ENCODE results near the gene UPK2. TPM values are rescaled to one million over a fixed set of nuclear protein-coding genes. Genes with fewer than 3 reads are reported as not detected.

UPK2 gene
- total and polyA plus RNA-seq, 2 of the 13 experiments (the other 11 are each of a cell fraction or from before 2014, with no cell fraction given): not detected

GRCh38 chr11:118924591-118925585 lies 31.2 kb upstream of the UPK2 start (continued):
- TF ChIP-seq PBX2 (CRISPR knock-in tag; IDR thresholded peaks at IDR 0.05): no peak
- TF ChIP-seq ZBTB7A (CRISPR knock-in tag; IDR thresholded peaks at IDR 0.05): peak; percentile 84
- TF ChIP-seq FOXK1 (CRISPR knock-in tag; IDR thresholded peaks at IDR 0.05; ENCODE audit: borderline replicate concordance, low read depth): no peak
- TF ChIP-seq, protein P1, sequence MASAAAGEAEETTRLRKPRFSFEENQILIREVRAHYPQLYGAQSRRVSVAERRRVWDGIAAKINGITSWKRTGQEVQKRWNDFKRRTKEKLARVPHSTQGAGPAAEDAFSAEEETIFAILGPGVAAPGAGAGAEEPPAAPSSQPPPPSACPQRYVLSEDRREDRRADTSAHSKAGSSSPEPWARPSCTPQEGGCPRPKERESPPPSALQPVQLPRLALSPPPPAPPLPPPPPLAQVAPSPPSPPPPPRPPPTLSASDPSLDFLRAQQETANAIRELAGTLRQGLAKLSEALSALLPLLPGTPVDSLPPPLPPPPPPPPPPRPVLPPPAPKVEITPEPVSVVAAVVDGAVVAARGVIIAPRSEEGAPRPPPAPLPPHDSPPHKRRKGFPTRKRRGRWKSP (CRISPR knock-in tag; IDR thresholded peaks at IDR 0.05): no peak
- TF ChIP-seq ARNT2 (CRISPR knock-in tag; IDR thresholded peaks at IDR 0.05; ENCODE audit: low read depth): 0 out of 2 replicates have a peak, but pooled peaks have one; percentile 23
- TF ChIP-seq RNF2 (conservative IDR thresholded peaks at IDR 0.05; ENCODE audit: low read depth): no peak
- TF ChIP-seq ZNF30 (CRISPR knock-in tag; IDR thresholded peaks at IDR 0.05): no peak
- no peak for TF ChIP-seq PAWR (CRISPR knock-in tag; IDR thresholded peaks at IDR 0.05; ENCODE audit: borderline replicate concordance)
- TF ChIP-seq PHF5A (CRISPR knock-in tag; IDR thresholded peaks at IDR 0.05; ENCODE audit: low read depth, unreplicated experiment): no peak
- TF ChIP-seq TFE3 (CRISPR knock-in tag; IDR thresholded peaks at IDR 0.05): no peak
- TF ChIP-seq ZNF253 (CRISPR knock-in tag; IDR thresholded peaks at IDR 0.05; ENCODE audit: borderline replicate concordance): no peak
- TF ChIP-seq, protein P2, sequence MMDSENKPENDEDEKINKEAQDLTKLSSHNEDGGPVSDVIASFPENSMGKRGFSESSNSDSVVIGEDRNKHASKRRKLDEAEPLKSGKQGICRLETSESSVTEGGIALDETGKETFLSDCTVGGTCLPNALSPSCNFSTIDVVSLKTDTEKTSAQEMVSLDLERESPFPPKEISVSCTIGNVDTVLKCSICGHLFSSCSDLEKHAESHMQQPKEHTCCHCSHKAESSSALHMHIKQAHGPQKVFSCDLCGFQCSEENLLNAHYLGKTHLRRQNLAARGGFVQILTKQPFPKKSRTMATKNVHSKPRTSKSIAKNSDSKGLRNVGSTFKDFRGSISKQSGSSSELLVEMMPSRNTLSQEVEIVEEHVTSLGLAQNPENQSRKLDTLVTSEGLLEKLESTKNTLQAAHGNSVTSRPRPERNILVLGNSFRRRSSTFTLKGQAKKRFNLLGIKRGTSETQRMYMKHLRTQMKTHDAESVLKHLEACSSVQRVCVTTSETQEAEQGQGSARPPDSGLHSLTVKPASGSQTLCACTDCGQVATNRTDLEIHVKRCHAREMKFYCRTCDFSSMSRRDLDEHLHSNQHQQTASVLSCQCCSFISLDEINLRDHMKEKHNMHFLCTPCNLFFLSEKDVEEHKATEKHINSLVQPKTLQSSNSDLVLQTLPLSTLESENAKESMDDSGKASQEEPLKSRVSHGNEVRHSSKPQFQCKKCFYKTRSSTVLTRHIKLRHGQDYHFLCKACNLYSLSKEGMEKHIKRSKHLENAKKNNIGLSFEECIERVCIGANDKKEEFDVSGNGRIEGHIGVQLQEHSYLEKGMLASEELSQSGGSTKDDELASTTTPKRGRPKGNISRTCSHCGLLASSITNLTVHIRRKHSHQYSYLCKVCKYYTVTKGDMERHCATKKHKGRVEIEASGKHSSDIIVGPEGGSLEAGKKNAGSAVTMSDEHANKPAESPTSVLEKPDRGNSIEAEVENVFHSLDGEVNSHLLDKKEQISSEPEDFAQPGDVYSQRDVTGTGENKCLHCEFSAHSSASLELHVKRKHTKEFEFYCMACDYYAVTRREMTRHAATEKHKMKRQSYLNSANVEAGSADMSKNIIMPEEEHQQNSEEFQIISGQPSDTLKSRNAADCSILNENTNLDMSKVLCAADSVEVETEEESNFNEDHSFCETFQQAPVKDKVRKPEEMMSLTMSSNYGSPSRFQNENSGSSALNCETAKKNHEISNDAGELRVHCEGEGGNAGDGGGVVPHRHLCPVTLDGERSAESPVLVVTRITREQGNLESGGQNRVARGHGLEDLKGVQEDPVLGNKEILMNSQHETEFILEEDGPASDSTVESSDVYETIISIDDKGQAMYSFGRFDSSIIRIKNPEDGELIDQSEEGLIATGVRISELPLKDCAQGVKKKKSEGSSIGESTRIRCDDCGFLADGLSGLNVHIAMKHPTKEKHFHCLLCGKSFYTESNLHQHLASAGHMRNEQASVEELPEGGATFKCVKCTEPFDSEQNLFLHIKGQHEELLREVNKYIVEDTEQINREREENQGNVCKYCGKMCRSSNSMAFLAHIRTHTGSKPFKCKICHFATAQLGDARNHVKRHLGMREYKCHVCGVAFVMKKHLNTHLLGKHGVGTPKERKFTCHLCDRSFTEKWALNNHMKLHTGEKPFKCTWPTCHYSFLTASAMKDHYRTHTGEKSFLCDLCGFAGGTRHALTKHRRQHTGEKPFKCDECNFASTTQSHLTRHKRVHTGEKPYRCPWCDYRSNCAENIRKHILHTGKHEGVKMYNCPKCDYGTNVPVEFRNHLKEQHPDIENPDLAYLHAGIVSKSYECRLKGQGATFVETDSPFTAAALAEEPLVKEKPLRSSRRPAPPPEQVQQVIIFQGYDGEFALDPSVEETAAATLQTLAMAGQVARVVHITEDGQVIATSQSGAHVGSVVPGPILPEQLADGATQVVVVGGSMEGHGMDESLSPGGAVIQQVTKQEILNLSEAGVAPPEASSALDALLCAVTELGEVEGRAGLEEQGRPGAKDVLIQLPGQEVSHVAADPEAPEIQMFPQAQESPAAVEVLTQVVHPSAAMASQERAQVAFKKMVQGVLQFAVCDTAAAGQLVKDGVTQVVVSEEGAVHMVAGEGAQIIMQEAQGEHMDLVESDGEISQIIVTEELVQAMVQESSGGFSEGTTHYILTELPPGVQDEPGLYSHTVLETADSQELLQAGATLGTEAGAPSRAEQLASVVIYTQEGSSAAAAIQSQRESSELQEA (CRISPR knock-in tag; IDR thresholded peaks at IDR 0.05; ENCODE audit: not compliant biosample characterization): no peak
- no peak; the same call in 1 of the 2 replicates for TF ChIP-seq GPN1 (CRISPR knock-in tag; IDR thresholded peaks at IDR 0.05; ENCODE audit: borderline replicate concordance)
- TF ChIP-seq, protein P3, sequence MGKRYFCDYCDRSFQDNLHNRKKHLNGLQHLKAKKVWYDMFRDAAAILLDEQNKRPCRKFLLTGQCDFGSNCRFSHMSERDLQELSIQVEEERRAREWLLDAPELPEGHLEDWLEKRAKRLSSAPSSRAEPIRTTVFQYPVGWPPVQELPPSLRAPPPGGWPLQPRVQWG (CRISPR knock-in tag; IDR thresholded peaks at IDR 0.05; ENCODE audit: borderline replicate concordance, low read depth): no peak
- TF ChIP-seq ZNF224 (CRISPR knock-in tag; IDR thresholded peaks at IDR 0.05): no peak

Measured in HepG2 (cell line).